Measurements from ENCODE around the gene ABCE1. TPM values are rescaled to one million over a fixed set of nuclear protein-coding genes. Genes with fewer than 3 reads are reported as not detected.

ABCE1 gene
- polyA plus RNA-seq, 1 donor (not counting 4 experiments of a cell fraction or from before 2014, with no cell fraction given): 110 TPM

GRCh38 chr4:145167887-145168286, 69.8 kb downstream of the ABCE1 start:
- H3K4me2 ChIP-seq (ENCODE audit: control insufficient read depth, extremely low read depth, insufficient read depth, low read depth, low read length): no peak overlapping the region
- FAIRE-seq: no peak
- dilution Hi-C loops (cut with MboI; ENCODE audit: extremely low pct_ligation_motif_present, low sequenced_read_pairs): no loop called here
- no peaks in the 10 kb centered on the region for H3K27me3 ChIP-seq (ENCODE audit: control insufficient read depth, extremely low read depth, insufficient read depth, low read length)
- no peak overlapping the region for H3K9ac ChIP-seq (ENCODE audit: control insufficient read depth, extremely low read depth, insufficient read depth, low read length)
- peaks cover 43% of the 10 kb centered on the region for H3K79me2 ChIP-seq (ENCODE audit: control insufficient read depth, insufficient read depth, low read length)
- peaks cover 10 to 23% of the 10 kb centered on the region in 2 experiments for H3K36me3 ChIP-seq (ENCODE audit: control insufficient read depth in 2 of 2, extremely low read depth in 1 of 2, insufficient read depth in 2 of 2, low read length in 2 of 2)
- H3K4me3 ChIP-seq (ENCODE audit: control insufficient read depth in 2 of 3, extremely low read depth in 1 of 3, insufficient read depth in 2 of 3, low read depth in 1 of 3, low read length in 3 of 3): no peak overlapping the region
- H3K4me1 ChIP-seq (ENCODE audit: control insufficient read depth, extremely low read depth, insufficient read depth, low read length): no peaks in the 10 kb centered on the region
- DNase-seq (ENCODE audit: low read depth, low spot score): no peak
- H3K27ac ChIP-seq (ENCODE audit: control insufficient read depth, insufficient read depth, low read length): no peak overlapping the region
- peaks cover 2% of the 10 kb centered on the region for H4K20me1 ChIP-seq (ENCODE audit: control insufficient read depth, extremely low read depth, insufficient read depth, low read length)
- TF ChIP-seq CTCF (optimal IDR thresholded peaks at IDR 0.05 in 1 of 3, IDR thresholded peaks at IDR 0.05 in 1 of 3, conservative IDR thresholded peaks at IDR 0.05 in 1 of 3; ENCODE audit: extremely low read depth in 1 of 3, insufficient read depth in 2 of 3, low read length in 3 of 3) (no peak), EZH2 (IDR thresholded peaks at IDR 0.05; ENCODE audit: low read length) (no peak)
- H2AFZ ChIP-seq (ENCODE audit: control insufficient read depth, low read length): no peak overlapping the region
- H3K9me1 ChIP-seq (ENCODE audit: control insufficient read depth, extremely low read depth, insufficient read depth, low read length): peaks cover 2% of the 10 kb centered on the region
- no peaks in the 10 kb centered on the region for H3K9me3 ChIP-seq (ENCODE audit: control insufficient read depth, low read depth, low read length)

- DNase-seq (ENCODE audit: low read depth, low spot score) (no peak), FAIRE-seq (no peak)
- H2AFZ ChIP-seq (ENCODE audit: control insufficient read depth, low read length): no peak overlapping the region
- TF ChIP-seq EZH2 (IDR thresholded peaks at IDR 0.05; ENCODE audit: low read length): no peak
- no peak for TF ChIP-seq CTCF (optimal IDR thresholded peaks at IDR 0.05 in 1 of 3, IDR thresholded peaks at IDR 0.05 in 1 of 3, conservative IDR thresholded peaks at IDR 0.05 in 1 of 3; ENCODE audit: extremely low read depth in 1 of 3, insufficient read depth in 2 of 3, low read length in 3 of 3)
- no peak overlapping the region for H3K27ac ChIP-seq (ENCODE audit: control insufficient read depth, insufficient read depth, low read length)
- no peak overlapping the region for H3K9ac ChIP-seq (ENCODE audit: control insufficient read depth, extremely low read depth, insufficient read depth, low read length)
- H3K27me3 ChIP-seq (ENCODE audit: control insufficient read depth, extremely low read depth, insufficient read depth, low read length): no peaks in the 10 kb centered on the region
- no peak overlapping the region for H3K4me3 ChIP-seq (ENCODE audit: control insufficient read depth in 2 of 3, extremely low read depth in 1 of 3, insufficient read depth in 2 of 3, low read depth in 1 of 3, low read length in 3 of 3)
- H3K9me3 ChIP-seq (ENCODE audit: control insufficient read depth, low read depth, low read length): no peaks in the 10 kb centered on the region
- H4K20me1 ChIP-seq (ENCODE audit: control insufficient read depth, extremely low read depth, insufficient read depth, low read length): peaks cover 2% of the 10 kb centered on the region
- H3K9me1 ChIP-seq (ENCODE audit: control insufficient read depth, extremely low read depth, insufficient read depth, low read length): peaks cover 2% of the 10 kb centered on the region
- peaks cover 10 to 23% of the 10 kb centered on the region in 2 experiments for H3K36me3 ChIP-seq (ENCODE audit: control insufficient read depth in 2 of 2, extremely low read depth in 1 of 2, insufficient read depth in 2 of 2, low read length in 2 of 2)
- dilution Hi-C loops (cut with MboI; ENCODE audit: extremely low pct_ligation_motif_present, low sequenced_read_pairs): no loop called here
- H3K4me2 ChIP-seq (ENCODE audit: control insufficient read depth, extremely low read depth, insufficient read depth, low read depth, low read length): no peak overlapping the region
- H3K4me1 ChIP-seq (ENCODE audit: control insufficient read depth, extremely low read depth, insufficient read depth, low read length): no peaks in the 10 kb centered on the region
- peaks cover 50% of the 10 kb centered on the region for H3K79me2 ChIP-seq (ENCODE audit: control insufficient read depth, insufficient read depth, low read length)
Measured at GRCh38 chr4:145168581-145169187, 70.6 kb downstream of the ABCE1 start.
